Measurements from ENCODE around the gene PTPN22.

DNA sequence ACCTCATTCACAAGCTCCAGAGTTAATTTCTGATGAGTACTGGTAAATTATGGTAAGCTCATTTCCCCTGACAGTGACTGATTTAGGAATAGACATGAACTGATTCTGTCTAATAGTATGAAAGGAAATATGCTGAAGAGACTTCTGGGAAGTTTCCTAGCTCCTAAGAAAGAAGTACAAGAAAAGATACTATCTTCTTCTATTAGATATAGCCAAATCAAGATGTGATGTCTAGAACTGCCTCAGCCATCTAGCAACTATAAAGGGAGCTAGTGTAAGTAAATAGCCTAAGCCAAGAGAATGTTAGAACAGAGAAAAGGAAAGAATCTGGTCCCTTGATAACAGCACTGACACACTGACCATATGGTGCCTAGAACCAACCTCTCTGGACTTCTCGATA lies 101.5 kb downstream of the PTPN22 start:
- TF ChIP-seq, protein P1, sequence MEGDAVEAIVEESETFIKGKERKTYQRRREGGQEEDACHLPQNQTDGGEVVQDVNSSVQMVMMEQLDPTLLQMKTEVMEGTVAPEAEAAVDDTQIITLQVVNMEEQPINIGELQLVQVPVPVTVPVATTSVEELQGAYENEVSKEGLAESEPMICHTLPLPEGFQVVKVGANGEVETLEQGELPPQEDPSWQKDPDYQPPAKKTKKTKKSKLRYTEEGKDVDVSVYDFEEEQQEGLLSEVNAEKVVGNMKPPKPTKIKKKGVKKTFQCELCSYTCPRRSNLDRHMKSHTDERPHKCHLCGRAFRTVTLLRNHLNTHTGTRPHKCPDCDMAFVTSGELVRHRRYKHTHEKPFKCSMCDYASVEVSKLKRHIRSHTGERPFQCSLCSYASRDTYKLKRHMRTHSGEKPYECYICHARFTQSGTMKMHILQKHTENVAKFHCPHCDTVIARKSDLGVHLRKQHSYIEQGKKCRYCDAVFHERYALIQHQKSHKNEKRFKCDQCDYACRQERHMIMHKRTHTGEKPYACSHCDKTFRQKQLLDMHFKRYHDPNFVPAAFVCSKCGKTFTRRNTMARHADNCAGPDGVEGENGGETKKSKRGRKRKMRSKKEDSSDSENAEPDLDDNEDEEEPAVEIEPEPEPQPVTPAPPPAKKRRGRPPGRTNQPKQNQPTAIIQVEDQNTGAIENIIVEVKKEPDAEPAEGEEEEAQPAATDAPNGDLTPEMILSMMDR (IDR thresholded peaks at IDR 0.05) = no peak
- no peak for TF ChIP-seq EP300 (IDR thresholded peaks at IDR 0.05; ENCODE audit: low read depth)
- no peak for TF ChIP-seq POLR2A (IDR thresholded peaks at IDR 0.05)
- no peak for TF ChIP-seq POLR2AphosphoS5 (IDR thresholded peaks at IDR 0.05)
